Daoy (cell line): ENCODE results near the gene MEG3. TPM values are rescaled to one million over a fixed set of nuclear protein-coding genes. Genes with fewer than 3 reads are reported as not detected.

Source experiments
- DNase-seq: peaks from one replicate; pipeline ENCODE4 v3.0.0-alpha.2; 2015; ENCODE audit warnings: low read depth
- total RNA-seq: library from RNA; depleted of rRNA; stranded (reverse); fragments of >200 nt; shearing (Covaris generic); gene quantifications from 2 replicates; pipeline ENCODE4 v1.2.3, GENCODE V29; 2014

MEG3 gene
- total RNA-seq, 1 experiment from 2014 or later, result 13.5 TPM

DNA sequence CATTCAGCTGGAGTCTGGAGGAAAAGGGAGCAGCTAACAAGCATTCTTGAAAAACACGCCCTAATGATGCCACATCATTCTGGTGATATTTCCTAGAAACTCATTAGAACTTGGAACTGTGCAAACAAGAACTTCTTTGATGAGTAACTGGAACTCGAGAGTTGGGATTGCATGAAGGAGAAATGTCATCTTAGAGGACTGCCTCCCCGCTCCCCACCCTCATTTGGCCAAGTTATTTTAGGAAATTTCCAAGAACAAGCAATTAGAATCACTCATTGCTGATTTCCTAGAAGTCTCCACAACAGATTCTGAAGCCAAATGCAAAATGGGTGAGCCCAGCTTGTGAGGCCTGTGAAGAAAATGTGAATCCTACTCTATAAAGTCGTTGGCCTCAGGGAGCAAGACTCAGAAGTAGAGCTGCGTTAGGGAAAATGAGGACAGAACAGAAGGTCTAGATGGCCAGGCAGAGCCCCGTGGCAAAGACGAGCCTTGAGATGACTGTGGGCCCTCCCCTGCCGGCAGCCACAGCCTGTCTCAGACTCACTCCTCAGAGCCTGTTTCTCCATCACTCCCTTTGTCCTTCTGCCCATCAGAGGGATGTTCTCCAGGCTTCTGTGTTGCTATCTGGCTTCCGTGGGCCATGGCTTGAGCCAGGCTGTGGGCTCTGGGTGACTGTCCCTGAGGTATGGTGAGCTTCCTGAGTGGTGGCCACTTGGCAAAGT, 39.2 kb downstream of the MEG3 start:
- DNase-seq, result no peak

DNA sequence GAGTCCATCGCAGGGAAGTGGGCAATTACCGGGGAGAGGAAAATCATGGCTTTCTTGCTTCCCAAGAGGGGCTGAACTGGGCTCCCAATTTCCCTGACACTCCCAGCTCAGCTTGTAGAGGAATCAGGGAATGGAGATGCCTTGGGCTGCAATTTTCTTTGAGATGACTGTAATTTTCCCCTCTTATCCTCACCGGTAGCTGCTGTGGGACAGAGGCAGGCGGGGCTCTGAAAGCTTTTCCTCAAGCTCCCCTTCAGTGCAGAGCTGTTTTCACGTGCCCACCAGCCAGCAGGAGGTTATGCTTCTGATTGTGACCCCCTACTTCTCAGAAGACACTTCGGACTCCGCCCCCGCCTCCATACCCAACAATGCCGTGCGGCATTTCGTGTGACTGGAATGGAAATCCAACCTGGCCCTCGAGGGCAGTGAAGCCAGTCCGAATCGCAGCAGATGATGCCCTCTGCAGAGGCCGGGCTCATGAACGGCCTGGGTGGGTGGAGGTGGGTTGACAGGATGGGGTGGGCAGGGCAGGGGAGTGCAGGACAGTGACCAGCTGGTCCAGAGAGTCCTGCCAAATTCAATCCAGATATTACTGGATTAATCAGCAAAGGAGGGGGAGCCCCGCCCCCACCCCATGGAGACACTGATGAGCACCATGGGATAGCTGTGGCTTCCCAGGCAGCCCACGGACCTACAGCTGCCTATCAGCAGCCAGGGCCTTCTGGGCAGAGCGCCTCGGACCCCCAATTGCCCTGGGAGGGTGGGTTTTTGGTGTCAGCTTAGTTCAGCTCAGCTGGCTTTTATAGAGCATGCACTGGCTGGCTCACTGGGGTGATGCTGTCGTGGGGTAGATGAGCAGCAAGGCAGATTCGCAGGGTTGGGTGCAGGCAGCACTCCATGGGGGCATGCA, 40.0 kb downstream of the MEG3 start:
- no peak for DNase-seq

DNA sequence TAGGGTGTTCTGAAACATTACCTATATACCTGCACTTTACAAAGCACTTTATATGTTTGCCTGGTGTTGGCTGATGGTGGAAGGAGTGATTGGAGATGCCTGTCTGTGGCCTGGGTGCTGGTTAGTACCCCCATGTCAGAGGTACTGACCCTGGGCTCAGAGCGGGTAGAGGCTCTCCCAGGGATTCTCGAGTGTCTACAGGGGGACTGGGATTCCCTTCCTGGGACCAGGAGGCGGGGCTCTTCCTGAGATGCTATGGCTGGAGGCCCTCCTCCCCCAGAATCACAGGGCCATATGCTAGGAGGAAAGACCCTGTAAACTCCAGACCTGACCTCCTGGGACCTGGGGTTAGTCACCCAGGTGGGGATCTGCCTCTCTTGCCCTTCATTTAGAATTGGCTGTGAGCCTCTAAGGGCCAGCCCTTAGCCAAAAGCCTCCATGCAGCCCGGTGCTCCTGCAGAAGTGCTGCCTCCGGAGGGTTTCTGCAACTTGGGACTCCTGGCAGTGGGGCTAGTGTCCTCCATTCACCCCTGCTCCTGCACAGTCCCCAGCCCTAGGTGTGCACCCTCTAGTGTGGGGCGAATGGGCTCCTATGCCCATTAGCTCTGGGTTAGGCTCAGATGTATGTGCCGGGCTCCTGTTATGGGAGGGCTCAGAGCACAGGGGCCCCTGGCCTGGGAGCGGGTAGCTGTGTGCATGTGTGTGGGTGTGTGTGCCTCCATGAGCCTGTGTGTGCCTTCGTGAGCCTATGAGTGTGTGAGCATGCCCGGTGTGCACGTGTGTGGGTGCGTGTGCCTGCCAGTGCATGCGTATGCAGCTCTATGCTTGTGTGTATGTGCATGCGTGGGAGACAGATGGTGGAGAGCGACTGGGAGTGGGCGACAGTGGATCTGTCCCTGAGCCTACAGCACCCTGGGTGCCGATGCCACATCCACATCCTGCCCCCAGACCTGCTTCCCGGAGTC, 41.0 kb downstream of the MEG3 start:
- DNase-seq, result no peak

DNA sequence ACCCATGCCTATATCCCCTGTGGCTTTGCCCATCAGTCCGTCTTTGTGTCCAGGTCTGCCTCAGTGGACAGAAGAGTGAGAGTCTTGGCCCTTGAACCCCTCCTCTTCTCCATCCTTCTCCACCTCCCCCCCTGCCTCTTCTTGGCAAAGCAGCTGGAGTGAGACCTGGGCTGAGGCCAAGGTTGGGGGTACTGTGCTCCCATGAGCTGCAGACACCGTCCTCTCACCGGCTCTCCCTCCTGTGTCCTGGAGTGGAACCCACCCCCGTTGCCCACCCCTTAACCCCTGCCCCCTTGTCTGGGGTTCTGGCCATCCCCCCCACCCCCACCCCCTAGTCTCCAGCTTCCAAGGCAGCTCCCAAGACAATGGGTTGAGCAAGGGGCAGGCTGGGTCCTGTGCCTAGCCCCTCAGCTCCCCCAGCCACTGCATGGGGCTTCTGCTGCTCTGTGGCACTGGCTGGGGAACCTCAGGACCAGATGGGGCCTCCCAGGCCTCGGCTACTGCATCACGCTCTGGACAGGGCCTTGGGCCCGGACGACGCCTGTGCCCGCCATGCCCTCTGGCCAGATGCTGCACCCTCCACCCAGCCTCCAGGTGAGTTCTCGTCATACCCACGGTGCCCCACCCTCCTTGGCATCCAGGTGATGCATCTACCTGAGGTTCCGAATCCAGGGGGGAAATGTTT, 41.9 kb downstream of the MEG3 start:
- no peak for DNase-seq

DNA sequence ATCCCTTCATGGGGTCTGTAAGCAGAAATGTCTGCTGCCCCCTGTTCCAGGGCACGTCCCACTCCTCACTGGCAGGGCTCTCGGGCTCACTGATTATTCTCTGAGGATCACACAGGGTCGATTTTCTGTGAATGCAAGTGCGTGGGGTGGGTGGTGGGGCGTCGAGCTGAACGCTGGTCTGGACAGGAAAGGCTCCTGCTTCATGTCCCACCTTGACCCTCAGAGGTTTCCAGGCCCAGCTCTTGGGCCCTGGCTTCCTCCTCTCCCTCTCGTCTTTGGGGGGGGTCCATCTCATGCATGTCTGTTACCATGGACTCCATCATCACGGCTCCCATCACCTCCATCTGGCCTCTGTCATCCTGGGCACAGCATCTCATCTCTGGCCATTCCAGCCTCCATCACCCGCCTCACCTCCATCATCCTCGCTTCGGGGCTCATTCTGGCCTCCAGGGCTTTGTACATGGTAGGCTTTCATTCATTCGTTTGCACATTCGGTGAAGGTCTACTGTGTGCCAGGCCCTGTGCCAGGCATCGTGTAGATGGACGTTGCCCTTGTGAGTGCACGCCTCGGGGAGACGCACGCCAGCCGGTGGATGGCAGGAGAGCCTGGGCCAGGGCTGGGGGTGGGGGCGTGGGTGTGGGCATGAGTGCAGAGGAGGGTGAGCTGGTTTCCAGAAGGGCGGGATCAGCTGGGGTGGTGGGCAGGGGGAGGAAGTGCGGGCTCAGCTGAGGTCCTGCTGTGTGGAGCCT, 42.9 kb downstream of the MEG3 start:
- DNase-seq, result no peak

DNA sequence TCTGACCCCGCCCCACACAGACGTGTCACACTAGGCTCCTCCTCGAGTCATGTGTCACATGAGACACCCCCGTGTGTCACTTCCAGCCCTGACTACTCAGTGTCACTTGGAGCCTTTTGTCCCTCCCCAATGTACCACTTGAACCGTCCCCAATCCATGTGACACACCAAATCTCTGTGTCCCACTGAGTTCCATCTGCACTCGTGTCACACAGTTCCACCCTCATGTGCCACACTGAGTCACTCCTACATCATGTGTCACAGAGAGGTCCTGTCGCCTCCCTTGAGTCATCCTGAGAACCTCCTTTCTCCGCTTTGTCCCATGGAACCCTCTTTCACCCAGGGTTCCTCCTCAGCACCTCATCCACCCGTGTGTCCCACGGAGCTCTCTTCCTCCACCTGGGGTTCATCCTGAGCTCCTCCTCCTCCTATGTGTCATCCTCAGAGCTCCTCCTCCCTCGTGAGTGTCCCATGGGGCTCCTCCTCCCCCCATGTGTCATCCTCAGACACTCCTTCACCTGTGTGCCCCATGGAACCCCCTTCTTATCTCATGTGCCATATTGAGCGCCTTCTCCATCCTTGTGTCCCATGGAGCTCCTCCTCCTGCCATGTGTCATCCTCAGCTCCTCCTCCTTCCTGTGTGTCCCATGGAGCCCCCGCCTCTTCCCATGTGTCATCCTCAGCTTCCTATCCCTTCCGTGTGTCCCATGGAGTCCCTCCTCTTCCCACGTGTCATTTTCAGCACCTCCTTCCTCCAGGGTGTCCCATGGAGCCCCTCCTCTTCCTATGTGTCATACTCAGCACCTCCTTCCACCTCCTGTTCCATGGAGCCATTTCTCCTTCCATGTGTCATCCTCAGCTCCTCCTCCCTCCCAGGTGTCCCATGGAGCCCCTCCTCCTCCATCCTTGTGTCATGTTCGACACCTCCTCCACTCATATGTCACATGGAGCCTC, 45.6 kb downstream of the MEG3 start:
- DNase-seq, result peak; percentile 63

DNA sequence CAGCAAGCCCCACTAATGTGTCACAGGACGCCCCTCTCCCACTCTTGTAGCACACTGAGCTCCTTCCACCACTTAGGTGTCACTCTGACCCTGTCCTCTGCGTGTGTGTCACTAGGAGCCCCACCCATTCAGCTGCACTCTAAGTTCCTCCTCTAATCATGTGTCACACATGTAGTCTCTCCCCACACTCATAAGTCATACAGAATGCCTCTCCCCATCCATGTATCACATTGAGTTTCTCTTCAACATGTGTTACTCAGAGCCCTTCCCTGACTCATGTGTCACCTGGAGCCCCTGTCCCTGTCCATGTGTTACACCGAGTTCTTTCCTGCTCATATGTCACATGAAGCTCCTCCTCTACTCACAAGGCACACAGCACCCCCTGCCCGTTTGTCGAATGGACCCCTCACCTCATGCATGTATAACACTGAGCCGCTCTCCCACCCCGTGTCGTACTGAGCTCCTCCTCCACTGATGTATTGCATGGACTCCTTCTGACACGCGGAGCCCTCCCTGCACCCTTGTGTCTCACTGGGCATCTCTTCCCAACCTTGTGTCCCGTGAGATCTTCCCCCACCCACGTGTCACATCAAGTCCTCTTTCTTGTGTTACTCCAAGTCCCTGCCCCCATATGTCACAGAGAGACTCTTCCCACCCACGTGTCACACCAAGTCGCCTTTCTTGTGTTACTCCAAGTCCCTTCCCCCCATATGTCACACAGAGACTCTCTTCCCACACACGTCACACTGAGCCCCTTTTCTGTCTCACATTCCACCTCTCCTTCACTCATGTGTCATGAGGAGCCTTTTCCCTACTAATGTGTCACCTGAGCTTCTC, 46.6 kb downstream of the MEG3 start:
- DNase-seq, result no peak

DNA sequence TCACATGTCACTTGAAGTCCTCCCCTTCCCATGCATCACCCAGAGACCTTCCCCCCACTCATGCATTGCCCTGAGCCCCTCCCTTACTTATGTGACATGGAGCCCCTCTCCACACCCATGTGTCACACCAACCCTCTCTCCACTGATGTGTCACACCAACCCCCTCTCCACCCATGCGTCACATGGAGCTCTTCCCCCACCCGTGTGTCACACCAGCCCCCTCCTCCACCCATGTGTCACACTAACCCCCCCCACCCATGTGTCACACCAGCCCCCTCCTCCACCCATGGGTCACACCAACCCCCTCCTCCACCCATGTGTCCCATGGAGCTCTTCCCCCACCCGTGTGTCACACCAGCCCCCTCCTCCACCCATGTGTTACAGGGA, 47.2 kb downstream of the MEG3 start:
- no peak for DNase-seq

DNA sequence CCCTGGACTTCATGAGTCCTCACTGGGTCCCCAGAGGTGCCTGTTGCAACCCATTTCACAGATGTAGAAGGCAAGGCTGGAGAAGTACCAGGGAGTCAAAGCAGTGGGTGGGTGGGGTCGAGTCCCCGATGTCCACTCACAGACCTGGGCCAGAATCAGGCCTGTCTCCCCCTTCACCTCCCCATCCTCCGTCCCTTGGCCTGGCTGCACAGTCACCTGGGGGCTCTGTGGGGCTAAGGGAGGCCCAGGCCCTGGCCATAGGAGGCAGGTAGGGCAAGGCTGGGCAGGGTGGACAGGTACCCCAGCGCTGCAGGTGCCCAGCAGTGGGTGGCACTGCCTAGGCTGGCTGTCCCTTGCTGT, 48.1 kb downstream of the MEG3 start:
- no peak for DNase-seq

DNA sequence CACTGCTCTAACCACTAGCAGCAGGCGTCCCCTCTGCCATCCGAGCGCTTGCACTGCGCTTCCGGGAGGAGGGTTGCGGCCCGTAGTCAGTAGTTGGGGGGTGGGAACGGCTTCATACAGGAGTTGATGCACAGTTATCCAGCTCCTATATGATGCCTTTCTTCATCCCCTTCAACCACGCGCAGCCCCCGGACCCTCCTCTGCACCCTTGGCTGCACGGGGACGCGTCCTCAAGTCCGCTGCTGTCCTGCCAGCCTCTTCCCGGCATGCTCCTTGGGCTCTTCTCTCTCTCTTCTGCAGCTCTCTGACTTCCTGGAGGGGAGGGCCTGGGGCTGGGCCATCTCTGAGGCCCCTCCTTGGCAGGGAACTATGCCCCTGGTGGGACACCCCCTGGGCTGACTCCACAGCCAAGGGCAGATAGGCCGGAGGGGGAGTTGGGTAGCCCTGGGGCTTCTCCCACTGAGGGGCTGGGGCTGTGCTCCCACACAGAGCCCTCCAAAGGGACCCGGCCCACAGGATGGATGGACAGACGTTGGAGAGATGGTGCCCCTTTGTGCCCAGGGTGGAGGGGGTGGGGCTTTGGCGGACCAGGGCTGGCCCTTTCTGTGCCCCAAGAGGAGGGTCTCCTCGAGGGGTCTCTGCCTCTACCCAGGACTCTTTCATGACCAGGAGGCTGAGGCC, 48.6 kb downstream of the MEG3 start:
- no peak for DNase-seq

DNA sequence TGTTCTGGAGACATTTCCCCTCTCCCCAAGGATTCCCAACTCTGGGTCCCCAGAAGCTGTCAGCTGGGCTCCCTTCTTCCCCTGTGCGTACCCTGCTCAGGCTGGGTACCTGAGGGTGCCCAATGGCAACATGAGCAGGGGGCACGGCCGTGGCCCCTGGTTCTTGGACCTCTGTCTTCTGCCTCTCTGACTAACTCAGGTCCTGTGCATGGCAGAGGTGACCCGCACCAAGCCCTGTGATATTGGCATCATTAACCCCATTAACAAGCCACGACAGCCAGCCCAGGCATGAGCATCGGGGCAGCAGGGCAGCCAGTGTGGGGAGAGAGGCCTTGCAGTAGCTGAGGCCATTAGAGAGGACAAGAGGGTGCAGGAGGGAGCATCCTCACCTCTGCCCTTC, 49.2 kb downstream of the MEG3 start:
- DNase-seq, result no peak

DNA sequence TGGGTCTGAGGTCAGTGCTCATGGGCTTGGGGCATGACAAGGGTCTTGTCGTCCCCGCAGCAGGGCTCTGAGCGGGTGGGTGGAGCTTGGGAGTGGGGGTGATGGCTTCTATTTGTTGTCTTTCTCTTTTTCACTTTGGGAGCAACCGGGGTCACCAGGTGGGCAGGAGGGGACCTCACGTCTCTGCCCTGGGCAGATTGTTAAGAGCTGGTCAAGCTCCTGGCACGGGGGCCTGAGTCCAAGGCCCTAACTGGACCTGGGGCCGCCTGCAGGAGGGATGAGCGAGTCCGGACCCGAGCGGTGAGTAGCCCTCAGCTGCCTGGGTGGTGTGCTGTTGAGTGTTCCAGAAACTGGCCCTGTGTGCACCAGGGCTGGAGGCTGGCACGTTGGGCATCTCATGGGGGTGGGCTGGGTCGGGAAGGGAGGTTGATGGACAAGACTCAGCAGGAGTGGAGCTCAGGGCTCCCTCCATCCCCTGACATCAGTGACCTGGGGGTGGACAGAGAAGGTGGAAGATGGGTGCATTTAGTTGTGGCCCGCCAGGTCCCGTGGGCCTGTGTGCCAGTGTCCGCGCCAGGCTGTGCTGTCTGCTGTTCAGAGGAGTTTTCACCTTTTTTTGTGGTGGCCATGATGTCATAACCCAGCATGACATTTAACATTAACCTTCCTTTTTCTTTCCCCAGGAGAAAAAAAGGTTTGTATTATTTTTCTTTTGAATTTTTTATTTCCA, 50.1 kb downstream of the MEG3 start:
- no peak for DNase-seq

DNA sequence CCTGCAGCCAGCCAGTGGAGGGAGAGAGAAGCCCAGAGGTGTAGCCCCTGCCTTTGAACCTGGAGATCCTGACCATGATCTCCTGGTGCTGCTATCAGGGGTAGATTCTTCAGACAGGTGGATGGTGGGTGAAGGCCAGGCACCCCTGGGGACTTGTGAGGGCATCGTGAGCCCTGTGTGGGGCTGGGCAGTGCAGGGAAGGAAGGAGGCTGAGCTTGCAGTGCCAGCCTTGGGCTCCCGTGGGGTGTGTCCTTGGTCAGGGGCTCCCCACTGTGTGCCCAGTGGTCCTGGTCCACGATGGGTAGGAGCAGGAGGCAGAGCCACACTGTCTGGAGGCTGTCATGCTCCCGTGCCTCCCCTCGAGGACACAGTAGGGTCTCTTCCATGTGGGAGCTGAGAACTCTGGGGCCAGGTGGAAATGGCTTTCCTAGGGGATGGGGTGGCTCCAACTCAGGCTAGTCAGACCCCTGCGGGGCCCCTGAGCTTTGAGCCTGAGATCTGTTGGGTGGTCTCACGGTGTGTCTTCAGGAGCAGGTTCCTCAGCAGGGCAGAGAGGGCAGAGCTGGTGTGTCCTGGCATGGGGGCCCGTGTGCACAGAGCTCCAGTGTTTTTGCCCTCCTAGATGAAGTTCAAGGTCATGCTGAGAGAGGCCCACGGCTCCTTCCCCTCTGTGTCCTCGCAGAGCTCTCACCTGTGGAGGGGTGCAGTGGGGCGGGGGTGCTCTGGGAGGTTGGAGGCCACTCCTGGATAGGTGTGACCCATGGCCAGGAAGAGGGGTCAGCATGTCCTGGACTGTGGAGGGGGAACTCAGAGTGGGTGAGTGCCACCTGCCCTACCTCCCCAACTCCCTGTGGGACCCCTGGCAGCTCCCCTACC, 52.6 kb downstream of the MEG3 start:
- no peak for DNase-seq

DNA sequence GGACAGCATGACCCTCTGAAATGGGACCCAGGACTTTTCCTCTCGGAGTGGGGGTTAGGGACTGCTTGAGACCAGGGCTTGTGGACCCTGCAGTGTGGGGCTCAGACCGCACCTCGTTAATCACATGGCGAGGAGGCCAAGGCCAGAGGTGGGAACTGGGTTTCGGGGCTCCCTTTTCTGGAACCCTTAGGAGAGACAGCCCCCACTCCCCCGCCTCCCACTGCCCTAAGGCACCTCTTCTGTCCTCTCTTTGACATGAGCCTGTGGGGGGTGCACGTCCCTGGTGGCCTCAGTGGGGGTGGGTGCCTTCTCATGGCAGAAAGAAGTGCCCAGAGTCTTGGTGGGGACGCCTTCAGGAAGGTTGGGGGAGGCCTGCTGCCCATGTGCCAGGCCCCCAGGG, 53.3 kb downstream of the MEG3 start:
- no peak for DNase-seq

DNA sequence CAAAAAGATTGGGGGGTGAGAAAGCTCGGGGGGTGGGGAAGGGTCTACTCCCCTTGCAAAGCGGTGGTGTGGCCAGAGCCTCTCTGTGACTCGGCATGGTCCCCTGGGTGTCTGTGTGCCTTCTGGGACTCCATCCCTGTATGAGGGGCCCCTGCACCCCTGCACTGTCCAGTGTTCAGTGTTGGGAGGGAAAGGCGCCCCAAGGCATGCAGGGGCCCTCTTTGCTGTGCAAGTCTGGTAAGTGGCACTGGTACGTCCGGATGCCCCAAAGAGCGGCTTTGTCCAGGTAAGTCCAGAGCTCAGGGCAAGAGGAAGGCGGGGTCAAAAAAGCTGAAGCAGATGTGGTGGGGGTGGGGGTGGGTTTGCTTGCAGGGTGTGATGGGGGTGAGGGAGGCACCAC, 53.9 kb downstream of the MEG3 start:
- no peak for DNase-seq
